Peyer's patch (tissue), 4 donors: ENCODE results near the gene MAPKAPK3. TPM values are rescaled to one million over a fixed set of nuclear protein-coding genes. Genes with fewer than 3 reads are reported as not detected.

Source experiments
- DNase-seq, 3 donors: peaks; one replicate each; pipeline ENCODE4 v3.0.0-alpha.2; 2017 to 2019
- H3K27ac ChIP-seq, 4 donors: fragments of 200-600 bp; sonication (generic); one replicate each; pipeline ENCODE4 v1.5.1; 2016 to 2019
- H3K27me3 ChIP-seq, 2 donors: fragments of 200-600 bp; sonication (generic); one replicate each; pipeline ENCODE4 v1.5.1; 2019
- H3K36me3 ChIP-seq, 3 donors: fragments of 200-600 bp; sonication (generic); one replicate each; pipeline ENCODE4 v1.5.1; 2016 to 2019
- H3K4me1 ChIP-seq, 4 donors: fragments of 200-600 bp; sonication (generic); one replicate each; pipeline ENCODE4 v1.5.1; 2016 to 2019
- H3K4me3 ChIP-seq, 4 donors: fragments of 200-600 bp; sonication (generic); 1 replicate in 3 of 4; 2 replicates in 1 of 4; pipeline ENCODE4 v1.5.1; 2016 to 2019; ENCODE audit warnings: mild to moderate bottlenecking in 1 of 4
- H3K9me3 ChIP-seq, 4 donors: fragments of 200-600 bp; sonication (generic); one replicate each; pipeline ENCODE4 v1.5.1; 2016 to 2019; ENCODE audit warnings: mild to moderate bottlenecking in 1 of 4
- CTCF ChIP-seq, 6 experiments: fragments of 450-650 bp in 4 of 6; fragments of 200-600 bp in 2 of 6; sonication (generic) in 1 of 6; IDR thresholded peaks; one replicate each; pipeline ENCODE4 v1.5.1; 2017 to 2019; ENCODE audit warnings: antibody characterized with exemption in 6 of 6, mild to moderate bottlenecking in 3 of 6, moderate library complexity in 1 of 6
- POLR2A ChIP-seq, 2 donors: fragments of 450-650 bp; IDR thresholded peaks; one replicate each; pipeline ENCODE4 v1.5.1; 2017; ENCODE audit warnings: antibody characterized with exemption in 2 of 2, mild to moderate bottlenecking in 2 of 2, moderate library complexity in 2 of 2
- total RNA-seq, 4 donors: library from RNA; depleted of rRNA; stranded (reverse); fragments of >200 nt; gene quantifications; one replicate each; pipeline ENCODE4 v1.1.0, GENCODE V29; 2016

The MAPKAPK3 gene
- total RNA-seq, 4 donors from 2014 or later: 25.6 to 44.0 (median 30.0) TPM

- no peaks in the 10 kb centered on the region for H3K9me3 ChIP-seq
- no peak for DNase-seq
- H3K4me1 ChIP-seq: peaks cover 0 to 66% (median 14%) of the 10 kb centered on the region in 4 donors
- no peaks in the 10 kb centered on the region for H3K27me3 ChIP-seq
- TF ChIP-seq POLR2A (IDR thresholded peaks at IDR 0.05) (no peak), CTCF (IDR thresholded peaks at IDR 0.05) (no peak)
- H3K4me3 ChIP-seq: peak overlapping the region; percentile 55 to 87 (median 68)
- H3K27ac ChIP-seq: peak overlapping the region; percentile 81 to 92 (median 88)
- peaks cover 0 to 25% (median 0%) of the 10 kb centered on the region in 3 donors for H3K36me3 ChIP-seq
Measured at GRCh38 chr3:50610992-50611463, 5.9 kb upstream of the MAPKAPK3 start.

- peak; percentile 92 to 97 (median 97) for DNase-seq
- Histone ChIP-seq H3K27me3 (no peaks in the 10 kb centered on the region), H3K4me1 (peaks cover 0 to 60% (median 15%) of the 10 kb centered on the region in 4 donors), H3K4me3 (peak within 1 kb of the TSS; percentile 55 to 87 (median 68)), H3K27ac (peak within 1 kb of the TSS; percentile 81 to 92 (median 88)), H3K9me3 (no peaks in the 10 kb centered on the region), H3K36me3 (peaks cover 0 to 19% (median 0%) of the 10 kb centered on the region in 3 donors)
- TF ChIP-seq POLR2A (IDR thresholded peaks at IDR 0.05) (peak; percentile 78 to 95), CTCF (IDR thresholded peaks at IDR 0.05) (peak in 4 of 6 experiments; percentile 26 to 36 (median 35))
Measured at GRCh38 chr3:50611464-50612233, 5.3 kb upstream of the MAPKAPK3 start, which contains the start of gene CISH. Gene CISH (minus strand): TSS chr3:50611774. CDS start chr3:50611650, 124 bp downstream.

GRCh38 chr3:50612234-50612882, 4.6 kb upstream of the MAPKAPK3 start:
- H3K4me3 ChIP-seq: peak overlapping the region; percentile 55 to 87 (median 68)
- H3K9me3 ChIP-seq: no peaks in the 10 kb centered on the region
- H3K27me3 ChIP-seq: no peaks in the 10 kb centered on the region
- H3K36me3 ChIP-seq: peaks cover 0 to 12% (median 0%) of the 10 kb centered on the region in 3 donors
- TF ChIP-seq POLR2A (IDR thresholded peaks at IDR 0.05) (no peak), CTCF (IDR thresholded peaks at IDR 0.05) (no peak)
- peak overlapping the region; percentile 81 to 92 (median 88) for H3K27ac ChIP-seq
- peaks cover 0 to 54% (median 11%) of the 10 kb centered on the region in 4 donors for H3K4me1 ChIP-seq
- no peak for DNase-seq

- peaks cover 0 to 52% (median 14%) of the 10 kb centered on the region in 4 donors for H3K4me1 ChIP-seq
- no peak for DNase-seq
- TF ChIP-seq CTCF (IDR thresholded peaks at IDR 0.05): no peak
- TF ChIP-seq POLR2A (IDR thresholded peaks at IDR 0.05): no peak
- H3K27me3 ChIP-seq: no peaks in the 10 kb centered on the region
- H3K36me3 ChIP-seq: peaks cover 0 to 3% (median 0%) of the 10 kb centered on the region in 3 donors
- no peaks in the 10 kb centered on the region for H3K9me3 ChIP-seq
- H3K4me3 ChIP-seq: no peak overlapping the region
- peak overlapping the region in 2 of 4 donors; percentile 86 to 92 for H3K27ac ChIP-seq
Measured at GRCh38 chr3:50612970-50613846, 3.7 kb upstream of the MAPKAPK3 start.

- TF ChIP-seq POLR2A (IDR thresholded peaks at IDR 0.05) (no peak), CTCF (IDR thresholded peaks at IDR 0.05) (no peak)
- H3K9me3 ChIP-seq: no peaks in the 10 kb centered on the region
- no peak for DNase-seq
- H3K36me3 ChIP-seq: no peaks in the 10 kb centered on the region
- H3K27me3 ChIP-seq: no peaks in the 10 kb centered on the region
- H3K4me1 ChIP-seq: peaks cover 0 to 53% (median 21%) of the 10 kb centered on the region in 4 donors
- H3K27ac ChIP-seq: no peak overlapping the region
- H3K4me3 ChIP-seq: no peak overlapping the region
Measured at GRCh38 chr3:50615190-50615589, 1.8 kb upstream of the MAPKAPK3 start.
